ENCODE measurements around the gene ZNF28. TPM values are rescaled to one million over a fixed set of nuclear protein-coding genes. Genes with fewer than 3 reads are reported as not detected.
"Not testable (repeated sequence)": the region's sequence is repeated elsewhere in the genome, so short reads cannot be mapped to it uniquely, and the experiment has no call there.

Gene ZNF28
- polyA plus RNA-seq, 2 of the 4 experiments (the other 2 are of a cell fraction): 0.76 to 4.0 TPM

DNA sequence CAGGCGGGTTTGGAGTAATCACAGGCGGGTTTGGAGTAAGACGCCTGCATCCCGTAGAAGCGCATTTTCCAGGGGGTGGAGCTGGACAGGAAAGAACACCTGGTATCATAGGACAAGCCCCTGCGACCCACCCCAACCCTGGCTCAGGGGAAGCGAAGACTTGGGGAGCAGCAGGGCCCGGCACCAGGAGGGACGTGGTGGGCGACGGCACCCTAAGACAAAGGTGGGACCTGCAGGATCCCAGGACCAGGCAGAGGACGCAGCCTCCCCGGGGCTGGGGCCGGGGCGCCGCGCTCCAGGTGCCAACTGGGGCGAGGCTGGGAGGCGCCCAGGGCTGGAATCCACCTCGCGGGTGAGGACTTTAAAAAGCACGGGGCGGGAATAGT lies 35.4 kb downstream of the ZNF28 start (continued):
- TF ChIP-seq EHMT2 (IDR thresholded peaks at IDR 0.05; ENCODE audit: low read depth) (no peak), HEYL (CRISPR knock-in tag; IDR thresholded peaks at IDR 0.05) (no peak), NFE2L2 (conservative IDR thresholded peaks at IDR 0.05; ENCODE audit: low read length) (no peak), NR3C1 (IDR thresholded peaks at IDR 0.05) (no peak), CBX8 (IDR thresholded peaks at IDR 0.05) (no peak), TFCP2L1 (CRISPR knock-in tag; IDR thresholded peaks at IDR 0.05) (no peak), CHD2 (IDR thresholded peaks at IDR 0.05; ENCODE audit: low read length, partially characterized antibody) (no peak), FOSB (CRISPR knock-in tag; IDR thresholded peaks at IDR 0.05) (no peak), MAFK (IDR thresholded peaks at IDR 0.05; ENCODE audit: partially characterized antibody) (no peak), JUNB (IDR thresholded peaks at IDR 0.05) (no peak), RNF2 (IDR thresholded peaks at IDR 0.05; ENCODE audit: borderline replicate concordance, low read depth) (no peak), EP300 (IDR thresholded peaks at IDR 0.05) (no peak)

DNA sequence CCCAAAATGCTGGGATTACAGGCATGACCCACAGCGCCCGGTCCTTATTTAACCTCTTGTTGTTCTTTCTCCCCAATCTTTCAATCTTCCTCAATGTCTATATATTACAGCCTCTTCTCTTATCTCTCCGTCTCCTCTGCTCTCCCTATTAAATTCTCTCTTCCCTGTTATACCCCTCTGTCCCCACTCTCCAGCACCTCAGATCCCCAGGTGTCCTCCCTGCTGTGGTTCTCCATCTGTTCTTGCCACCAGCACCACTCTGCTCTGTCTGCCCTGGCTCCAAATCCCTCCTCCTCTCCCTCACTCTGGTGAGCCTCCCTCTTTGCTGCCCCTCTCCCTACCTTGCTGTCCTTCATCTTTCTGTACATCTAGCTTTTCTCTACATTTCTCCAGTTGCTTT lies 35.9 kb downstream of the ZNF28 start:
- H3K4me3 ChIP-seq: no peak overlapping the region
- DNase-seq (ENCODE audit: low read depth in 1 of 2, low spot score in 1 of 2) (no peak), FAIRE-seq (no peak), ATAC-seq (no peak)
- H3K27ac ChIP-seq: no peak overlapping the region
- 65% methylated on average over 3 of the region's 3 CpGs for WGBS (ENCODE audit: missing lambda C conversion rate)
- no peaks in the 10 kb centered on the region for H3K4me1 ChIP-seq
- peaks cover 59% of the 10 kb centered on the region for H3K9me3 ChIP-seq
- TF ChIP-seq HOXA7 (CRISPR knock-in tag; IDR thresholded peaks at IDR 0.05) (no peak), NR3C1 (IDR thresholded peaks at IDR 0.05) (no peak), CBX8 (IDR thresholded peaks at IDR 0.05) (no peak), EHMT2 (IDR thresholded peaks at IDR 0.05; ENCODE audit: low read depth) (no peak), ZFP36 (IDR thresholded peaks at IDR 0.05; ENCODE audit: borderline replicate concordance, partially characterized antibody) (no peak), ZC3H11A (IDR thresholded peaks at IDR 0.05) (no peak), JUN (IDR thresholded peaks at IDR 0.05) (no peak)
- TF ChIP-seq, protein P1, sequence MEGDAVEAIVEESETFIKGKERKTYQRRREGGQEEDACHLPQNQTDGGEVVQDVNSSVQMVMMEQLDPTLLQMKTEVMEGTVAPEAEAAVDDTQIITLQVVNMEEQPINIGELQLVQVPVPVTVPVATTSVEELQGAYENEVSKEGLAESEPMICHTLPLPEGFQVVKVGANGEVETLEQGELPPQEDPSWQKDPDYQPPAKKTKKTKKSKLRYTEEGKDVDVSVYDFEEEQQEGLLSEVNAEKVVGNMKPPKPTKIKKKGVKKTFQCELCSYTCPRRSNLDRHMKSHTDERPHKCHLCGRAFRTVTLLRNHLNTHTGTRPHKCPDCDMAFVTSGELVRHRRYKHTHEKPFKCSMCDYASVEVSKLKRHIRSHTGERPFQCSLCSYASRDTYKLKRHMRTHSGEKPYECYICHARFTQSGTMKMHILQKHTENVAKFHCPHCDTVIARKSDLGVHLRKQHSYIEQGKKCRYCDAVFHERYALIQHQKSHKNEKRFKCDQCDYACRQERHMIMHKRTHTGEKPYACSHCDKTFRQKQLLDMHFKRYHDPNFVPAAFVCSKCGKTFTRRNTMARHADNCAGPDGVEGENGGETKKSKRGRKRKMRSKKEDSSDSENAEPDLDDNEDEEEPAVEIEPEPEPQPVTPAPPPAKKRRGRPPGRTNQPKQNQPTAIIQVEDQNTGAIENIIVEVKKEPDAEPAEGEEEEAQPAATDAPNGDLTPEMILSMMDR (IDR thresholded peaks at IDR 0.05): no peak
- POLR2A ChIA-PET: no interaction called here
- CTCF ChIA-PET: no interaction called here
- no peak overlapping the region for H3K4me2 ChIP-seq

DNA sequence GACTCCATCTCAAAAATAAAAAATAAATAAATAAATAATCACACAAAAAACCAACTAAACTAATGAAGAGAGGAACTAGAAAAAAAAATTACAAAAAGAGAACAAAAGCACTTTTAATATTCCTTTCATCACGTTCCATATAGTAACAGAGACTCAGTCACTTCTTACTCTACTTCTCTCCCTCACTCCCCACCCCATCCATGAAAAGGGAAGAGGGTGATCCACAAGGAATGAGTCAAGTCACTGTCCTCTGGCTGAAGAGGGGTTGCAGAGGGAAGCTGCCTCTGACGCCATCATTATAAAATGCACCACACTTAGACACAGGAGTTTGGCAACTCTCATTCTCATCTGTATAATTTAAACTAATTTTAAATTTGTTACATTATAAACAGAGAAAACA lies 38.6 kb downstream of the ZNF28 start:
- H3K4me2 ChIP-seq; FAIRE-seq; H3K4me3 ChIP-seq; H3K27ac ChIP-seq; ATAC-seq; POLR2A ChIA-PET; H3K4me1 ChIP-seq; DNase-seq (ENCODE audit: low read depth in 1 of 2, low spot score in 1 of 2); CTCF ChIA-PET: not testable (repeated sequence)
- 37% methylated on average over 2 of the region's 2 CpGs for WGBS (ENCODE audit: missing lambda C conversion rate)
- H3K9me3 ChIP-seq: peaks cover 58% of the 10 kb centered on the region

DNA sequence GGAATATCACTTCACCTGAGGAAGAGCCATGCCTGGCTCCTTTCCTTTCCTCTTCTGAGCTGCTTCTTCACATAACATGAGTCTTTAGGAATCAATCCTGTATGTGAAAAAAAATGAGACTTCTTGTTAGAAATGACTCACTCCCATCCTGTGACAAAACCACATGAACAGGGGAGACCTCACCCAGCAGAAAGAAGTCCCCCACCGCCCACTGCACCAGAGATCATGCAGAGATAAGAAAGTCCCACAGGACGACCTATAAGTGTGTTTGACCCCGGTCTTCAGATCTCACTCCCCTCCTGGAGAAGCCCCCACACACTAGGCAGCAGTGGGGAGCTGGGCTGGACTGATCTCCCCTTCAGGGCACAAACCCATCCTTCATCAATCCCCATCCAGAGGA lies 42.6 kb downstream of the ZNF28 start:
- ChIA-PET CTCF (no interaction called here), POLR2A (no interaction called here)
- WGBS (ENCODE audit: missing lambda C conversion rate): 2% methylated on average over 3 of the region's 3 CpGs
- ATAC-seq (no peak), FAIRE-seq (no peak), DNase-seq (ENCODE audit: low read depth in 1 of 2, low spot score in 1 of 2) (no peak)
- Histone ChIP-seq H3K9me3 (peaks cover 49% of the 10 kb centered on the region; the same call in 2 of the 3 replicates), H3K27ac (no peak overlapping the region), H3K4me1 (no peaks in the 10 kb centered on the region), H3K4me3 (no peak overlapping the region), H3K4me2 (no peak overlapping the region)
- no peak for TF ChIP-seq NFE2L2 (conservative IDR thresholded peaks at IDR 0.05; ENCODE audit: low read length)
- TF ChIP-seq ZSCAN20 (CRISPR knock-in tag; IDR thresholded peaks at IDR 0.05): no peak
- TF ChIP-seq HOXA7 (CRISPR knock-in tag; IDR thresholded peaks at IDR 0.05): no peak
- TF ChIP-seq SMC3 (IDR thresholded peaks at IDR 0.05): no peak
- TF ChIP-seq CBX8 (IDR thresholded peaks at IDR 0.05): no peak
- TF ChIP-seq MYC (IDR thresholded peaks at IDR 0.05; ENCODE audit: borderline replicate concordance, low read length): no peak
- TF ChIP-seq, protein P2, sequence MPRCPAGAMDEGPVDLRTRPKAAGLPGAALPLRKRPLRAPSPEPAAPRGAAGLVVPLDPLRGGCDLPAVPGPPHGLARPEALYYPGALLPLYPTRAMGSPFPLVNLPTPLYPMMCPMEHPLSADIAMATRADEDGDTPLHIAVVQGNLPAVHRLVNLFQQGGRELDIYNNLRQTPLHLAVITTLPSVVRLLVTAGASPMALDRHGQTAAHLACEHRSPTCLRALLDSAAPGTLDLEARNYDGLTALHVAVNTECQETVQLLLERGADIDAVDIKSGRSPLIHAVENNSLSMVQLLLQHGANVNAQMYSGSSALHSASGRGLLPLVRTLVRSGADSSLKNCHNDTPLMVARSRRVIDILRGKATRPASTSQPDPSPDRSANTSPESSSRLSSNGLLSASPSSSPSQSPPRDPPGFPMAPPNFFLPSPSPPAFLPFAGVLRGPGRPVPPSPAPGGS (IDR thresholded peaks at IDR 0.05): no peak
- no peak for TF ChIP-seq SREBF2 (IDR thresholded peaks at IDR 0.05)
- TF ChIP-seq EHMT2 (IDR thresholded peaks at IDR 0.05; ENCODE audit: low read depth): no peak
- TF ChIP-seq BHLHE40 (IDR thresholded peaks at IDR 0.05; ENCODE audit: low read depth, low read length): no peak
- TF ChIP-seq, protein P3, sequence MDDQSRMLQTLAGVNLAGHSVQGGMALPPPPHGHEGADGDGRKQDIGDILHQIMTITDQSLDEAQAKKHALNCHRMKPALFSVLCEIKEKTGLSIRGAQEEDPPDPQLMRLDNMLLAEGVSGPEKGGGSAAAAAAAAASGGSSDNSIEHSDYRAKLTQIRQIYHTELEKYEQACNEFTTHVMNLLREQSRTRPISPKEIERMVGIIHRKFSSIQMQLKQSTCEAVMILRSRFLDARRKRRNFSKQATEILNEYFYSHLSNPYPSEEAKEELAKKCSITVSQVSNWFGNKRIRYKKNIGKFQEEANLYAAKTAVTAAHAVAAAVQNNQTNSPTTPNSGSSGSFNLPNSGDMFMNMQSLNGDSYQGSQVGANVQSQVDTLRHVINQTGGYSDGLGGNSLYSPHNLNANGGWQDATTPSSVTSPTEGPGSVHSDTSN (IDR thresholded peaks at IDR 0.05): no peak
- no peak for TF ChIP-seq POLR2A (IDR thresholded peaks at IDR 0.05; ENCODE audit: low read length)
- TF ChIP-seq NPAS2 (CRISPR knock-in tag; IDR thresholded peaks at IDR 0.05; ENCODE audit: borderline replicate concordance): no peak
- TF ChIP-seq NR3C1 (IDR thresholded peaks at IDR 0.05): no peak
- no peak for TF ChIP-seq GATA3 (IDR thresholded peaks at IDR 0.05; ENCODE audit: borderline replicate concordance)
- no peak for TF ChIP-seq PHF8 (IDR thresholded peaks at IDR 0.05; ENCODE audit: borderline replicate concordance, low read depth)

DNA sequence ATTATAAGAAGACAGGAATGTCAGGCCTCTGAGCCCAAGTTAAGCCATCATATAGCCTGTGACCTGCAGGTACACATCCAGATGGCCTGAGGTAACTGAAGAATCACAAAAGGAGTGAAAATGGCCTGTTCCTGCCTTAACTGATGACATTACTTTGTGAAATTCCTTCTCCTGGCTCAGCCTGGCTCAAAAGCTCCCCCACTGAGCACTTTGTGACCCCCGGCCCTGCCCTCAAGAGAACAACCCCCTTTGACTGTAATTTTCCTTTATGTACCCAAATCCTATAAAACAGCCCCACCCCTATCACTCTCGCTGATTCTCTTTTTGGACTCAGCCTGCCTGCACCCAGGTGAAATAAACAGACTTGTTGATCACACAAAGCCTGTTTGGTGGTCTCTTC lies 65.0 kb downstream of the ZNF28 start:
- H3K4me1 ChIP-seq; DNase-seq (ENCODE audit: low read depth in 1 of 2, low spot score in 1 of 2); H3K27ac ChIP-seq; ATAC-seq; H3K4me3 ChIP-seq; POLR2A ChIA-PET; FAIRE-seq; H3K4me2 ChIP-seq; CTCF ChIA-PET: not testable (repeated sequence)
- WGBS (ENCODE audit: missing lambda C conversion rate): 6% methylated on average over 2 of the region's 2 CpGs
- H3K9me3 ChIP-seq: peaks cover 24% of the 10 kb centered on the region
